GM12865 (cell line): ENCODE data around the gene SIRPD.

ENCODE experiments used
- DNase-seq: peaks from one replicate; pipeline ENCODE4 v3.0.0; 2010; ENCODE audit warnings: low read depth
- H3K4me3 ChIP-seq: 2 replicates; pipeline ENCODE4 v1.5.1; 2011; ENCODE audit warnings: mild to moderate bottlenecking, low read depth, low read length, control low read depth
- CTCF ChIP-seq: IDR thresholded peaks from 2 replicates; pipeline ENCODE4 v1.5.1; 2011; ENCODE audit warnings: low read length, control low read depth, low read depth, inconsistent platforms; ENCODE audit not compliant: insufficient read depth; ENCODE audit errors: missing control alignments

SIRPD gene

GRCh38 chr20:1557605-1558004, at the start of gene SIRPD:
Gene SIRPD (minus strand): TSS chr20:1557705. CDS start chr20:1557653, 52 bp downstream.
- H3K4me3 ChIP-seq: no peak within 1 kb of the TSS
- no peak for TF ChIP-seq CTCF
- no peak for DNase-seq

- no peak for TF ChIP-seq CTCF
- no peak overlapping the region for H3K4me3 ChIP-seq
- no peak for DNase-seq
These were observed 43.2 kb upstream of the SIRPD start for GRCh38 chr20:1600736-1601135.

GRCh38 chr20:1595333-1595732, 37.8 kb upstream of the SIRPD start:
- no peak for TF ChIP-seq CTCF
- H3K4me3 ChIP-seq: no peak overlapping the region
- DNase-seq: no peak

- TF ChIP-seq CTCF: no peak
- no peak overlapping the region for H3K4me3 ChIP-seq
- DNase-seq: no peak
These were observed 31.3 kb upstream of the SIRPD start for GRCh38 chr20:1588533-1589460.

GRCh38 chr20:1587781-1588532, 30.5 kb upstream of the SIRPD start:
- no peak for TF ChIP-seq CTCF
- H3K4me3 ChIP-seq: no peak overlapping the region
- DNase-seq: no peak

GRCh38 chr20:1579488-1579887, 22.0 kb upstream of the SIRPD start:
- no peak for TF ChIP-seq CTCF
- H3K4me3 ChIP-seq: no peak overlapping the region
- no peak for DNase-seq
